GM12874 (cell line): ENCODE measurements around the gene LKAAEAR1.

Experiments
- TF ChIP-seq, protein P1 (sequence below): IDR thresholded peaks from 2 replicates; pipeline ENCODE4 v1.5.1; 2011; ENCODE audit warnings: low read depth, mild to moderate bottlenecking, control low read depth, low read length, moderate library complexity; ENCODE audit not compliant: insufficient read depth

LKAAEAR1 gene

DNA sequence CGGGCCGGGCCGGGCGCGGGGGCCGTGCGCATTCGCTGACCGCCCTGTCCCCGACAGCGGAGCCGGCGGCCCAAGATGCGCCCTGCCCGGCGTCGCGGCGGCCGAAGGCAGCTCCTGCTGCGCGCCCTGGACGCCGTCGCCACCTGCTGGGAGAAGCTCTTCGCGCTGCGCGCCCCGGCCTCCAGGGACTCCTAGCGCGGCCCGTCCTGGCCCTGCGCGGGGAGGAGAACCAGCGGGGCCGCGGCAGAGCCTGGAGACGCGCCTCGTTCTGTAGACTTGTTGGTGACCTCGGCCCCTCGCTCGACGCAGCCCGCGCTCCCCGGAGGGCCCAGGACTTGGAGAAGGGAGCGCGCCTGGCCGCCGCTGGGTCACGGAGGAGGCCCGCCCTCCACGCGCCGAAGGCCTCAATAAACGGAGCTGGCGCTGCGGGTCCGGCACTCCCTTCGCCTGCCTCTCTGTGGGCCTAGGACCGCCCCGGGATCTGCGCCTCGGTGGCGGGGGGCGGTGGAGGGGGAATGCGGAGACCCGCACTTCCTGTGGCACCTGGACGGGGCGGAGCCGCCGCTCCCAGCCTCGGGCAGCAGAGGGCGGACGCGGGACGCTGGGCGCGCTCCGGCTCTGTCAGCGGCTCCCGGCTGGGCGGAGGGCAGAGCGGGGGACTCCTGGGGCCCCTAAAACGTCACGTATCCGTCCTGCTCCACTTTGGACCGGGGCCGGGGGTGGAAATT lies 45.5 kb downstream of the LKAAEAR1 start:
- TF ChIP-seq, protein P1, sequence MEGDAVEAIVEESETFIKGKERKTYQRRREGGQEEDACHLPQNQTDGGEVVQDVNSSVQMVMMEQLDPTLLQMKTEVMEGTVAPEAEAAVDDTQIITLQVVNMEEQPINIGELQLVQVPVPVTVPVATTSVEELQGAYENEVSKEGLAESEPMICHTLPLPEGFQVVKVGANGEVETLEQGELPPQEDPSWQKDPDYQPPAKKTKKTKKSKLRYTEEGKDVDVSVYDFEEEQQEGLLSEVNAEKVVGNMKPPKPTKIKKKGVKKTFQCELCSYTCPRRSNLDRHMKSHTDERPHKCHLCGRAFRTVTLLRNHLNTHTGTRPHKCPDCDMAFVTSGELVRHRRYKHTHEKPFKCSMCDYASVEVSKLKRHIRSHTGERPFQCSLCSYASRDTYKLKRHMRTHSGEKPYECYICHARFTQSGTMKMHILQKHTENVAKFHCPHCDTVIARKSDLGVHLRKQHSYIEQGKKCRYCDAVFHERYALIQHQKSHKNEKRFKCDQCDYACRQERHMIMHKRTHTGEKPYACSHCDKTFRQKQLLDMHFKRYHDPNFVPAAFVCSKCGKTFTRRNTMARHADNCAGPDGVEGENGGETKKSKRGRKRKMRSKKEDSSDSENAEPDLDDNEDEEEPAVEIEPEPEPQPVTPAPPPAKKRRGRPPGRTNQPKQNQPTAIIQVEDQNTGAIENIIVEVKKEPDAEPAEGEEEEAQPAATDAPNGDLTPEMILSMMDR = peak; percentile 89

GRCh38 chr20:64038224-64038564 lies 46.0 kb downstream of the LKAAEAR1 start:
- TF ChIP-seq, protein P1 = no peak

GRCh38 chr20:64037498-64038213 lies 46.5 kb downstream of the LKAAEAR1 start:
- TF ChIP-seq, protein P1 = no peak

- TF ChIP-seq, protein P1 = no peak
These were observed 47.0 kb downstream of the LKAAEAR1 start for GRCh38 chr20:64037199-64037497.

DNA sequence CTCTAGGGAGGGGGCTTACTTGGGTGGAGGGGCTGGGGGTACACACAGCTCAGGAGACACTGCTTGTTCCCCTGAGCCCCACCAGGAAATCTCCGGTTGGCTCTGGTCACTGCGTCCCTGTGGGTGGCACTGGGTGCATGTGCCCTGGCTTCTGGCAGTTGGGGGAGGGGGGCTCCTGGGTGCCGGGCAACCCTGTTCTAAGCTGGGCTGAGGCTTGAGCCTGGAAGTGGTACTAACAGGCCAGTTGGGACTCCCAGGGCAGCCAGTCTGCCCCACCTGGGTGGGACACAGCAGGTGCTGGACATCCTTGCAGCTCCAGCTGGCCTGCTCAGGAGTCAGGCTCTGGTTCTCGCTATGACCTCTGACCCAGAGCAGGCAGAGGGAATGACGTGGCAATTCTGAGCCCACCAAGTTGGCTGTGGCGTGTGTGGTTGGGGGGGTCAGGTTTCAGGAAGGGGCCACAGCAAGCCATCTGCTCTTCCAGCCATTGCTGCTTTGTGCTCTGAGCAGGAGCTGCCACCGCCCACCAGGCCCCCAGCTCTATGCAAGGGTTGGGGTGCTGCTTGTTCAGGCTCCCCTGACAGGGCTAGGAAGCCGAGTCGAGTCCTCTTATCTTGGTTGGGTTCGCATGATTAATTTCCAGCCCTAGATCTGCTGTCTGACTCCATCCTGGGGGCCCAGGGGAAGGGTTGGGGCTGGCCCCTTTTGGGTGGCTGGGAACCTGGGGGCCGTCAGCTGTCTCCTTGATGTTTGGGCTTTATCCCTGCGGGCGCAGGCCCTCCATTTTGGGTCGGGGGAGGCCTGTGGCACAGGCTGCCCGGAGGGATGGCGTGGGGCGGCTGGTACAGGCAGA lies 47.6 kb downstream of the LKAAEAR1 start:
- TF ChIP-seq, protein P1 = no peak

DNA sequence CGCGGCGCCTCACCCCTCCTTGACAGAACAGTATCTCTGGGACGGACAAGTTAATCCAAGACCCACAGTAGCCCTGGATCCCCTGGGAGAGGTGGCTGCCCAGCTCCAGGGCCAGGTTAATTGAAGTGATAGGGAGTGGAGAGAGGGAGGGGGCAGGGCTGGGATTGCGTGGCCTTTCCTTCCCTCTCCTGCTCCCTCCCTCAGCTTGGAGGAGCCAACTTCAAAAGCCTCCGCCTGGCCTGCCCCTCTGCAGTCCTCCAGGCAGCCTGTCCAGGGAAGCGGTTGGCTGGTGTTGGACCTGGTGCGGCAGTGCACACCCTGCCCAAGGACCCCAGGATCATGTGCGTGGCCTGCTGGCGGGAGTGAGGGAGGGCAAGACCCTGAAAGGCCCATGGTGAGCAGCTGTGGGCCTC lies 48.3 kb downstream of the LKAAEAR1 start, which contains the start of gene C20orf204:
TSS of gene C20orf204 (plus strand) at position 250 of the 413 bp plus-strand sequence. CDS start at position 392, 142 bp downstream.
- TF ChIP-seq, protein P1 = no peak
